Natural killer cell treated with Interleukin-12 subunit alpha and Interleukin-12 subunit beta and Interleukin-15 and Interleukin-18, amount 100 ng/mL, for 72 hours (primary cell): ENCODE measurements around the gene NPAS3. TPM values are rescaled to one million over a fixed set of nuclear protein-coding genes. Genes with fewer than 3 reads are reported as not detected.

ENCODE experiments used
- ATAC-seq, 2 donors: fragments of 150-1000 bp; cut with Tn5 transposase in 1 of 2; sonication (Bioruptor Pico), chemical (Tn5 transposase) in 1 of 2; 2 replicates each; pipeline ENCODE4 v1.10.0; 2021
- DNase-seq: peaks from one replicate; pipeline ENCODE4 v3.0.0; 2022; ENCODE audit warnings: low spot score
- H3K27ac Mint-ChIP-seq, 2 donors: 1 replicate in 1 of 2; 2 replicates in 1 of 2; pipeline ENCODE4 v1.8.0; 2022; ENCODE audit warnings: mixed read lengths in 2 of 2, mild to moderate bottlenecking in 1 of 2, moderate library complexity in 1 of 2
- H3K27me3 Mint-ChIP-seq, 2 donors: 1 replicate in 1 of 2; 2 replicates in 1 of 2; pipeline ENCODE4 v1.8.0; 2022; ENCODE audit warnings: mixed read lengths in 2 of 2
- H3K36me3 Mint-ChIP-seq: one replicate; pipeline ENCODE4 v1.8.0; 2022; ENCODE audit warnings: mixed read lengths
- H3K4me1 Mint-ChIP-seq, 2 donors: 1 replicate in 1 of 2; 2 replicates in 1 of 2; pipeline ENCODE4 v1.8.0; 2022; ENCODE audit warnings: low read depth in 2 of 2, mixed read lengths in 2 of 2, mild to moderate bottlenecking in 1 of 2
- H3K4me3 Mint-ChIP-seq: one replicate; pipeline ENCODE4 v1.8.0; 2022; ENCODE audit warnings: mixed read lengths
- H3K9me3 Mint-ChIP-seq: 2 replicates; pipeline ENCODE4 v1.8.0; 2022; ENCODE audit warnings: mixed read lengths
- total RNA-seq, 2 donors: library from RNA; stranded (reverse); gene quantifications; one replicate each; pipeline ENCODE4 v1.2.3, GENCODE V29; 2022

The NPAS3 gene
- total RNA-seq = not detected

DNA sequence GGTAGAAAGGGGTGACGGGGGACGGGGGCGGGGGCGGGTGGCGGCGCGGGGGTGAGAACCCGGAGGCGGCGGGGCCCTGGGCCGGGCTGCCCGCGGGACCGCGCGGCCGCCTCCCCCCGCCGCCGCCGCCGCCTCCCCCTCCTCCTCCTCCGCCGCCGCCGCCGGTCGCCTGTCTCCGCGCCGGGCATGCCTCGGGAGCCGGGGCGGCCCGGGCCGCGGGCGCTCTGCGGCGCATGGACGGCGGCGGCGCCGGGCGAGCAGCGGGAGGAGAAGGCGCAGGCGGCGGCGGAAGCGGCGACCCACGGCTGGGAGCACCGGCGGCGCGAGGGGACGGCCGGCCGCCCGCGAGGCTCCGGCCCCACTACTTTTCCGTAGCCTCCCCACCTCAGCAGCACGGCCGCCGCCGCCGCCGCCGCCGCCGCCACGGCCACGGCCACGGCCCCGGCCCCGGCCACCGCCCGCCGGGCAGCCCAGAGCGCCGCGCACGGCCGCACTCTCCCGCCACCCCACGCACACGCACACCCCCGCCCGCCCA, at the start of gene NPAS3:
TSS of gene NPAS3 (plus strand) at position 161 of the 535 bp plus-strand sequence.
- H3K27me3 Mint-ChIP-seq = peaks cover 28 to 53% of the 10 kb centered on the region in 2 donors

DNA sequence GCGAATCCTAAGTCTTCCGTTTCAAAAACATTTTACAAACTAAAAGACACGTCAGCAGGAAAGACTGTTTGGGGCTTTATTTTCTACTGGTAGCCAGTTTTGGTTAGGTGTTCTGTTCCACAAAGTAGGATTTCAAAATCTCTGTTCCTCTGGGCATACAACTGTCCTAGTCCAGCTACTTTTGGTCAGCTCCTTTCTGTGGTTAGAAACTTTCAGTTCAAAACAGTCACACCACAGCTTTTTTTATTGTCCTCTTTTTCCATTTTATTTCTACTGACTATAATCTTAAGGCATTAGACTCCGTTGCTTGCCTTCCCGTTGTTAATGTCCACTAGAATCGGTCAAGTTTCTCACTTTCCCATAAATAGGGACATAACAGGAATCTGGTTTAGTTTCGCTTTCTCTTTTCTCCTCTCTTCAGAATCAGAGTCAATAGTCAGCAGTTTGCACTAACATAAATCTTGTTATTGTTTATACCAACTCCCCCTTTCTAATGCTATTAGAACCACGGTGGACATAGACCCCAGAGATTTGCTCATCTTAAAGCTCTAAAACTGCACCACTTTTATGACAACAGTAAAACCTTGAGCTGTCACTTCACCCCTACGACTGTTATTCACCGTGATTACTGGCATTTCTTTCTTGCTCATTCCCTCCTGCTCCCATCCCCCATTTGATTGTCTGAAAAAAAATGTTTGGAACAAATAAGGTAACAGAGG, 41.5 kb upstream of the NPAS3 start:
- DNase-seq = no peak
- Mint-ChIP-seq H3K4me1 (peaks cover 0 to 4% of the 10 kb centered on the region in 2 donors), H3K27ac (peak overlapping the region; percentile 8 to 31), H3K27me3 (no peaks in the 10 kb centered on the region), H3K9me3 (no peaks in the 10 kb centered on the region), H3K4me3 (peak overlapping the region; percentile 66), H3K36me3 (no peaks in the 10 kb centered on the region)
- no peak for ATAC-seq

More for the DNA sequence above, at the start of gene NPAS3:
- Mint-ChIP-seq H3K9me3 (peaks cover 5% of the 10 kb centered on the region), H3K36me3 (peaks cover 11% of the 10 kb centered on the region), H3K4me1 (peaks cover 0 to 9% of the 10 kb centered on the region in 2 donors), H3K4me3 (peak within 1 kb of the TSS; percentile 73), H3K27ac (no peak within 1 kb of the TSS)
- ATAC-seq (peak in 1 of 2 donors; percentile 34), DNase-seq (no peak)

DNA sequence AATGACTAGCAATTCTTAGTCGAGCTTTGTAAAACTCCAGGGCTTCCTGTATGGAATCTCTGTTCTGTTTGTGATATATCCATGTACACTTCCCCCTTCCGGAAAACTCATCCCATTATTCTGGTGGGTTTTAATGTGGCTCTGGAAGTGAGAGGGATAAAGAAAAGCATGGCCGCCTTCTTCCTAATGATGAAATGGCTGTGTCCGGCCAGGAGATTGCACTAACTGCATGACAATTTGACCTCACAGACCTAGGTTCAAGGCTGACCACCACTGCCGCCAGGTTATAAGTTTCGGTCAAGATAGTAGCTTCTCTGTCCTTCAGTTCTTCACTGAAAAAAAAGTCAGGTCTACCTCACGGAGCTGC, 41.0 kb upstream of the NPAS3 start:
- H3K9me3 Mint-ChIP-seq = peaks cover 4% of the 10 kb centered on the region
- peak overlapping the region in 1 of 2 donors; percentile 8 for H3K27ac Mint-ChIP-seq
- peaks cover 0 to 4% of the 10 kb centered on the region in 2 donors for H3K4me1 Mint-ChIP-seq
- no peak for ATAC-seq
- no peaks in the 10 kb centered on the region for H3K27me3 Mint-ChIP-seq
- H3K4me3 Mint-ChIP-seq = no peak overlapping the region
- DNase-seq = no peak
- H3K36me3 Mint-ChIP-seq = no peaks in the 10 kb centered on the region

DNA sequence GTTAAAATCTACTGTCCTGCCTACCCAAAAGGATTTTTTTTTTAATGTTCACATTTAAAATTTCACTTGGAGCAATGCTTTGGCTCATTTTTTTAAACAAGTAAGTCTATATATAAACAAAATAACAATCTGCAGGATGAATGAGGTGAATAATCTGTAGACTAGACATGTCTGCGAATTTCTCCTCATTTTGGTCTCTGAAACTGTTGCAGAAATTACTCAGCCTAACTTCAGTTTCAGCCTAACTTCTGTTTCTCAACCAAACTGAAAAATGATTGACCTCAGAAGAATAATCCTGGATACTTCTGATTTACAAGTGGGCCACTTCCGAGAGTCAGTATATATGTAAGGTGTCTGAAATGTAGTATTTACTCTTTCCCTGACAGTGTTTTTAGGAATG, 39.8 kb upstream of the NPAS3 start:
- Mint-ChIP-seq H3K27me3 (no peaks in the 10 kb centered on the region), H3K27ac (no peak overlapping the region), H3K4me3 (no peak overlapping the region), H3K9me3 (peaks cover 4% of the 10 kb centered on the region), H3K36me3 (no peaks in the 10 kb centered on the region), H3K4me1 (peaks cover 0 to 4% of the 10 kb centered on the region in 2 donors)
- DNase-seq (no peak), ATAC-seq (no peak)

DNA sequence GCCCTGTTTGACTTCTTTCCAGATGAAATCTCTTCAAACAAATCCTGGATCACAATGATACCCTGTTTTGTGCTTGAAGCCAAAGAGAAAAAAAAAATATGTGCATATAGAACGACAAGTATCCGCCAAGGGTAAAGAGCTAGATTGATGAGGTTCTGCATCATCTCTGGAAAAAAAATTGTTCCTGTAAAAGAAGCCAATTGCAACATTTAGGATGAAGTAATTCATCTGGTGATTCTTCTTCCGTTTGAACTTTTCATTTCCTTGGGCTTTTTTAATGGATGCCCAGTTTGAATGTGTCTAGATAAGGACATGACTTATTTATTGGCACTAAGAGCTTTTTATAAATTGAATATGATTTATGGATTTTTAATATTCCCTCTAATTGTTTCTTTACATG, 38.1 kb upstream of the NPAS3 start:
- no peak overlapping the region for H3K4me3 Mint-ChIP-seq

DNA sequence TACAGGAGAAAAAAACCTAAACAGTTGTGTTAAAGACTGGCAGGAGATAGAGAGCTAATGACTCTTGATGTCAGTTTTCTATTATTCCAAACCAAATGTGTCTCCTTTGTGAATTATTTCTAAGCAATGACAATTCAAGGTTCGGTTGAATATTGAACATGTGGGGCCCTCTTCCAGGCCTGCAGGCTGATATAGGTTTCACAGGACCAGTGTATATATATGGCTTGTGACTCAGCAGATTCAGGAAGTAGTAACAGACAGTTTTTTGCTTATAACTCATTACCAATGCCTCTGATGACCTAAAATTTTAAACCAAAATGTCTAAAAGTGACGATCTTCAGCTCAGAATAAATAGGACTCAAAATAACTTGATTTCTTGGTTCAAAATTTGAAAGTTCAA, 33.7 kb upstream of the NPAS3 start:
- Mint-ChIP-seq H3K9me3 (peaks cover 19% of the 10 kb centered on the region), H3K36me3 (peaks cover 7% of the 10 kb centered on the region), H3K27me3 (no peaks in the 10 kb centered on the region), H3K27ac (no peak overlapping the region), H3K4me3 (no peak overlapping the region), H3K4me1 (no peaks in the 10 kb centered on the region)
- DNase-seq (no peak), ATAC-seq (no peak)

More for the DNA sequence above, 38.1 kb upstream of the NPAS3 start:
- peaks cover 6% of the 10 kb centered on the region for H3K9me3 Mint-ChIP-seq
- H3K4me1 Mint-ChIP-seq = peaks cover 0 to 4% of the 10 kb centered on the region in 2 donors
- H3K27ac Mint-ChIP-seq = no peak overlapping the region
- no peaks in the 10 kb centered on the region for H3K36me3 Mint-ChIP-seq
- H3K27me3 Mint-ChIP-seq = no peaks in the 10 kb centered on the region
- DNase-seq (no peak), ATAC-seq (no peak)

DNA sequence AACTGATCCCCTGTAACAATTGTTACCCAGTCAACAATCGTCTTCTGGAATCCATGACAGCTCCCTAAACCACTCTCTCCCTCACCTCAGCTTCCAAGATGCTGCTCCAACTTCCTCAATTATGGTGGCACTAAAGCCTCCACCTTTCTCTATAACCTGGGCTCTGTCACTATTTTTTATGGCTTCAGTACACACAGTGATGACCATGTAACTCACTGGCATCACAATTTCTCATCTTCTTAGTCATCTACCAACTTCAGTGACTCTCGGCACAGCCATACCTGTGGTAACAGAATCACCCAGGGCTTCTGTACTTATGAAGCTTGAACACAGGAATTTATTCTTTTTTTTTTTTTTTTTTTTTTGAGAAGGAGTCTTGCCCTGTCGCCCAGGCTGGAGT, 32.0 kb upstream of the NPAS3 start:
- Mint-ChIP-seq H3K27ac (no peak overlapping the region), H3K4me3 (no peak overlapping the region), H3K9me3 (peaks cover 19% of the 10 kb centered on the region), H3K36me3 (peaks cover 7% of the 10 kb centered on the region), H3K4me1 (no peaks in the 10 kb centered on the region), H3K27me3 (no peaks in the 10 kb centered on the region)
- ATAC-seq (no peak), DNase-seq (no peak)

DNA sequence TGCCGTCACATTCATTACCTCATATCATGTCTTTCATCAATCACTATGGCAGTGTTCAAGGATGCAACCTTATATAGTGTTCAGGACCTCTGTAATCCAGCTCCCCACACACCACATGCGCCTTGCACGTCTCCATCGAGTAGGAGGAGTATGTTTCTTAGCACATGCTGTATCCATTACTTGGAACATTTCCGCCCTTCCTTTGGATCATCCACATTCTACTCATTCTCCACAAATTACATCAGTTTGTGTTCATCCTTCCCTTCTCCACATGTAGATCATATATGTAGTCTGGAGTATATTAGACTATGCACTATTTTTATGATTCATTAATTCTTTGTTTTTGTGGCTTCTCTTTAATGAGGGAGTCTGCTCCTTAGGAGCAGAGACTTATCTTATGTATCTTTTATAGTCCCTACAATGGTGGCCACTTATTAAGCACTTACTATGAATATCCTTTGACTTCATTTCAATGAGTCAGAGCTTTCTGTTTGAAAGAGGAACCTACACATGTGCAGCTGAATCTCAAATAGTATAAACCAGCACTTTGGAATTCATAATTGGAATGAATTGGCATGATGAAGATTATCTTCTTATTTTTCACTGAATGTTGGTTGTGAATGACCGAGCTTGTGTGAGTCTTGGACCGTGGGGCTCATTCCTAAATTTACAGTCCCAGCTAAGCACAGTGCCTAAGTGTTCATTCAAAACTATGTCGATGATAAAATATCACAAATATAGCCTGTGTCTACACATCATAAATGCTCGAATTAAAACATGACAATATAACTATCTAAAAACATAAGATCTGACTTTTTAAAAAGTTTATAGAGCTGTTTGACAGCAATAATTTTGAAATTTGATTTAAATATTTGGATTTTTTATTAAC, 30.2 kb upstream of the NPAS3 start:
- H3K27ac Mint-ChIP-seq = no peak overlapping the region
- H3K4me1 Mint-ChIP-seq = no peaks in the 10 kb centered on the region
- DNase-seq (no peak), ATAC-seq (no peak)
- no peak overlapping the region for H3K4me3 Mint-ChIP-seq
- no peaks in the 10 kb centered on the region for H3K27me3 Mint-ChIP-seq
- H3K9me3 Mint-ChIP-seq = peaks cover 15% of the 10 kb centered on the region
- H3K36me3 Mint-ChIP-seq = peaks cover 7% of the 10 kb centered on the region

DNA sequence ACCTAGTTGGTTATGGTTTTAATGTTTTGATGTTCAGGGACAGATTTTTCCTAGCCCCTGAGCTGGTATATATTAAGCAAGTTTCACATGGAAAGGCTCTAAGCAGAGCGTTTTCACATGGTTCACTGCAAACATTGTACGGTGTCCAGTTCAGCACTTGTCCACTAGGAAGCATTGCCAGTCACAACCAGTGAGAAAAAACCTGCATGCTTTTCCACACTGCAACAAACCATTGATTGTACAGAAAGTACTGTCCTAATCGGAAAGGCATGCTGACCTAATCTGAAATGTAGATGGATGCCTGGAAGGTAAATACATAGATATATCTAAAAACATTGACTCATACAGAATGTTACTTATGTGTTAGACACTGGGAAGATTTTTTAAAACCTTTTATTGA, 25.0 kb upstream of the NPAS3 start:
- no peak overlapping the region for H3K4me3 Mint-ChIP-seq
- no peaks in the 10 kb centered on the region for H3K4me1 Mint-ChIP-seq
- DNase-seq (no peak), ATAC-seq (no peak)
- H3K27ac Mint-ChIP-seq = no peak overlapping the region
- H3K27me3 Mint-ChIP-seq = no peaks in the 10 kb centered on the region
- peaks cover 8% of the 10 kb centered on the region for H3K9me3 Mint-ChIP-seq
- no peaks in the 10 kb centered on the region for H3K36me3 Mint-ChIP-seq

DNA sequence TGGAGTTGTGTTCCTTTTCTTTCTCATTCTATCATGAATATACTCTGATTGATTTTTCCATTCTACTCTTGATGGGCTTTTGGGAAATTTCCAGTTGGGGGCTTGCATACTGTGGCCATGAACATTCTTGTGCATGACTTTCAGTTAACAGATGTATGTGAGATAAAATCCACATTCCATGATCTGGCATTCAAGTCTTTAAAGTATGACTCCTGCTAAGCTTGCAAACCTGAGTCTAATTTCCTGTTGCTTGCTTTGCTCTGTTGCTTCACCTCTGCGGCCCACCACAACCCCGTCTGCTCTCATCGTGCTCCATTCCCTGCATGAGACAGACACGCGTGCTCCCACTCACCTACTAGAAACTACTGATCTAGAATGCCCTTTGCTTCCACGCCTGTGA, 24.3 kb upstream of the NPAS3 start:
- ATAC-seq = no peak
- Mint-ChIP-seq H3K9me3 (peaks cover 8% of the 10 kb centered on the region), H3K27ac (no peak overlapping the region), H3K4me3 (no peak overlapping the region), H3K36me3 (no peaks in the 10 kb centered on the region), H3K27me3 (no peaks in the 10 kb centered on the region), H3K4me1 (no peaks in the 10 kb centered on the region)
- no peak for DNase-seq

DNA sequence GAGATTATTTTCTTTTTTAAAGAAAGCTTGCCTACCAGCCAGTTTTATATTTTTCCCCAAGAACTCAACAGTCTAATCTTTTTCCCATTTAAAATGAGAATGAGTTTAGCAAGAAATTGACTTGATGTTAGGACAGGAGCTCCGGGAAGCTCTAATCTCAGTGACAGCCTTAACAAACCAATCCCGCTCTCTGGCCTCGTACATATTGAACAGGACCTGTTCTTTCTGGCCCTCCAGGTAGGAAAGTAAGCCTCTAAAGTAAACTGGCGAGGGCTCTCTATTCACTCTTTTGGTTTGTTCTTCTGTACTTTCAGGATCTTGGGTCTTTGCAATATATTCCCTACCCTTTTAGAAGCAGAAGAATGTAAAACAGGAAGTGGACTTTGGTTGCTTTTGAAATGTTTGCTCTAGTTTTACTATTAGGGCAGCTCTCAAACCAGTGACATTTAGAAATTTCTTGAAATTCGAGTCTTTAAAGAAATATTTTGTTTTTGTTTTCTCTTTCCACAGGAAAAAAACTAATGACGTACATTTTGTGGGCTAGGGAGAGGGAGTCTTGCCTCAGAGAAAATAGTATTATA, 17.9 kb upstream of the NPAS3 start:
- DNase-seq (no peak), ATAC-seq (no peak)
- H3K9me3 Mint-ChIP-seq = peaks cover 5% of the 10 kb centered on the region
- no peak overlapping the region for H3K27ac Mint-ChIP-seq
- no peaks in the 10 kb centered on the region for H3K27me3 Mint-ChIP-seq
- H3K4me3 Mint-ChIP-seq = no peak overlapping the region
- H3K36me3 Mint-ChIP-seq = no peaks in the 10 kb centered on the region
- H3K4me1 Mint-ChIP-seq = no peaks in the 10 kb centered on the region

DNA sequence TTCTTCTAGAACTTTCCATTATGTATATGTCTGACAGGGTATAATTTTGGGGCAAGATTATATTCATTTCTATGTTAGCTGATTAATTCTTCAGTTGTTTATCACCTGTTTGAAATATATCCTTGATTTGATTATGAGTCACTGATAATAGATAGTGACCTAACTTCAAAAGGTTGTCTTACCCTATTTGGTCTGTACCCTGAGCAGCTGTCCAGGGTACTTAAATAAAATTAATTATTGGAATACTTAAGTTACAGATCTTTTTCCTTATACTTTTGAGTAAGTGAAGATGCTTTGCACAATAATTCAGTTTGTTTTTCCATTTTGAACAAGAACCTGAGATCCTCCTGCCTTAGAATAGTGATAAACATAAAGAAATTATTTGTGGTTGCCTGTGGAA, 13.2 kb upstream of the NPAS3 start:
- DNase-seq (no peak), ATAC-seq (no peak)
- H3K9me3 Mint-ChIP-seq = peaks cover 3% of the 10 kb centered on the region
- H3K27me3 Mint-ChIP-seq = no peaks in the 10 kb centered on the region
- no peaks in the 10 kb centered on the region for H3K4me1 Mint-ChIP-seq
- H3K27ac Mint-ChIP-seq = no peak overlapping the region
- no peak overlapping the region for H3K4me3 Mint-ChIP-seq
- H3K36me3 Mint-ChIP-seq = no peaks in the 10 kb centered on the region

DNA sequence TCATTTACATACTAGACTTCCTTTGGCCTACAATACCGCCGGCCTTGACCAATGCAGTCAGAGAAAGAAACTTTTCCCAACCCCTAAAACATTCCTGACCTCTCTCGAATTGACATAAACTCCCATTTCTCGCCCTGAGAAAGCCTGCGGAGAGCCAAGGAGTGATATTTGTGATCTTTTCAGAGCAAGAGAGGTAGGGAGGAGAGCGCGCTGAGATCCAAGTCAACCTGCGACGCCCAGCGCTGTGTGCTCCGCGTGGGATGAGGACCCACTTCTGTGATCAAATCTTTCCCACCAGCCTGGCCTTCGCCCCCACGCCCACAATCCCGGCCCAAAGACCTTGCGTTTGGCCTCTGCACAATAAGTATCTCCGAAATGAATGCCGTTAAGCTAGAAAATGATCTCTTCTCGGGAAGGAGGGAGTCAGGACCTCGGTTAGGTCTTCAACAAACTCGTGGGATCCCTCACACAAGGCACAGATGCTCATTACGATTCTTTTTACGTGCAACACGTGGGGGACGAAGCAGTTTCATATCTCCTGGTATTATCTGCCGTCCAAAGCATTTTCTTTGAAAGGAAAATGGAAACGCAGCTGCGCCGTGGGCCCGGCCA, 6.3 kb upstream of the NPAS3 start:
- H3K4me1 Mint-ChIP-seq = no peaks in the 10 kb centered on the region
- peaks cover 3% of the 10 kb centered on the region for H3K9me3 Mint-ChIP-seq
- no peak for DNase-seq
- no peak overlapping the region for H3K4me3 Mint-ChIP-seq
- H3K27me3 Mint-ChIP-seq = peaks cover 16 to 24% of the 10 kb centered on the region in 2 donors
- H3K27ac Mint-ChIP-seq = no peak overlapping the region
- no peaks in the 10 kb centered on the region for H3K36me3 Mint-ChIP-seq
- no peak for ATAC-seq
